HG03066 (cell line): ENCODE results near the gene CMIP.

Source experiments
- ATAC-seq: cut with Tn5 transposase; IDR thresholded peaks from one replicate; pipeline ENCODE4 v1.9.1; 2021; ENCODE audit warnings: low read depth; ENCODE audit not compliant: unreplicated experiment

CMIP gene

GRCh38 chr16:81544700-81545271 lies 100.2 kb downstream of the CMIP start:
- peak; percentile 68 for ATAC-seq

GRCh38 chr16:81545470-81546250 lies 101.1 kb downstream of the CMIP start:
- ATAC-seq: no peak

GRCh38 chr16:81546781-81547180 lies 102.2 kb downstream of the CMIP start:
- no peak for ATAC-seq

- no peak for ATAC-seq
Measured at GRCh38 chr16:81547194-81547938, 102.8 kb downstream of the CMIP start.

- ATAC-seq: no peak
Measured at GRCh38 chr16:81547939-81548216, 103.3 kb downstream of the CMIP start.

GRCh38 chr16:81548551-81548875 lies 103.9 kb downstream of the CMIP start:
- ATAC-seq: no peak

- ATAC-seq: no peak
Measured at GRCh38 chr16:81548876-81549546, 104.4 kb downstream of the CMIP start.

- no peak for ATAC-seq
Measured at GRCh38 chr16:81549547-81550431, 105.2 kb downstream of the CMIP start.

- no peak for ATAC-seq
Measured at GRCh38 chr16:81550432-81550808, 105.8 kb downstream of the CMIP start.

GRCh38 chr16:81551151-81551808 lies 106.7 kb downstream of the CMIP start:
- ATAC-seq: no peak

GRCh38 chr16:81551821-81552304 lies 107.3 kb downstream of the CMIP start:
- ATAC-seq: no peak

GRCh38 chr16:81552743-81553079 lies 108.1 kb downstream of the CMIP start:
- ATAC-seq: no peak

GRCh38 chr16:81553080-81553813 lies 108.6 kb downstream of the CMIP start:
- ATAC-seq: no peak

GRCh38 chr16:81553814-81554675 lies 109.4 kb downstream of the CMIP start:
- no peak for ATAC-seq

- no peak for ATAC-seq
Measured at GRCh38 chr16:81554979-81555378, 110.4 kb downstream of the CMIP start.

GRCh38 chr16:81555660-81556059 lies 111.1 kb downstream of the CMIP start:
- ATAC-seq: no peak

- ATAC-seq: no peak
Measured at GRCh38 chr16:81556715-81557284, 112.2 kb downstream of the CMIP start.

GRCh38 chr16:81558077-81558443 lies 113.5 kb downstream of the CMIP start:
- no peak for ATAC-seq
